SK-N-SH treated with all-trans-retinoic acid at 6 μM for 48 hours (cell line): ENCODE data around the gene PLA2R1.

Experiments used
- ATAC-seq: fragments of 200-7000 bp; cut with Tn5 transposase; 3 replicates; pipeline ENCODE4 v1.9.1; 2020; ENCODE audit warnings: mild to moderate bottlenecking, moderate library complexity
- ARNTL ChIP-seq: fragments of 450-650 bp; formaldehyde crosslinking; IDR thresholded peaks from 2 replicates; pipeline ENCODE4 v1.5.0; 2020; ENCODE audit warnings: low read depth, mild to moderate bottlenecking, moderate library complexity, borderline replicate concordance
- BACH2 ChIP-seq: fragments of 250-450 bp; sonication (Bioruptor Pico); IDR thresholded peaks from 2 replicates; pipeline ENCODE4 v1.9.0; 2021; ENCODE audit warnings: mild to moderate bottlenecking, borderline replicate concordance
- CREB5 ChIP-seq: fragments of 250-450 bp; sonication (Bioruptor Pico); IDR thresholded peaks from 2 replicates; pipeline ENCODE4 v1.5.1; 2020; ENCODE audit warnings: low read depth, mild to moderate bottlenecking, moderate library complexity
- CSDC2 ChIP-seq: fragments of 250-450 bp; sonication (Bioruptor Pico); IDR thresholded peaks from 2 replicates; pipeline ENCODE4 v1.5.0; 2020; ENCODE audit warnings: mild to moderate bottlenecking, moderate library complexity
- CSRNP3 ChIP-seq: fragments of 250-450 bp; sonication (Bioruptor Pico); IDR thresholded peaks from 2 replicates; pipeline ENCODE4 v1.5.1; 2021; ENCODE audit warnings: mild to moderate bottlenecking, moderate library complexity
- GLIS3 ChIP-seq: fragments of 250-450 bp; sonication (Bioruptor Pico); IDR thresholded peaks from 2 replicates; pipeline ENCODE4 v1.5.0; 2020; ENCODE audit warnings: mild to moderate bottlenecking, moderate library complexity
- ISL1 ChIP-seq: fragments of 250-450 bp; sonication (Bioruptor Pico); IDR thresholded peaks from 2 replicates; pipeline ENCODE4 v2.1.2; 2022; ENCODE audit warnings: mild to moderate bottlenecking, moderate library complexity
- PPARA ChIP-seq: fragments of 250-450 bp; sonication (Bioruptor Pico); IDR thresholded peaks from 2 replicates; pipeline ENCODE4 v1.5.0; 2020; ENCODE audit warnings: mild to moderate bottlenecking, borderline replicate concordance
- RARB ChIP-seq: fragments of 250-450 bp; sonication (Bioruptor Pico); IDR thresholded peaks from 2 replicates; pipeline ENCODE4 v1.8.0; 2021; ENCODE audit warnings: mild to moderate bottlenecking, moderate library complexity
- SNAI2 ChIP-seq: fragments of 250-450 bp; sonication (Bioruptor Pico); IDR thresholded peaks from 2 replicates; pipeline ENCODE4 v1.5.0; 2020; ENCODE audit warnings: mild to moderate bottlenecking, moderate library complexity
- TSHZ2 ChIP-seq: fragments of 250-450 bp; sonication (Bioruptor Pico); IDR thresholded peaks from 2 replicates; pipeline ENCODE4 v1.5.0; 2020; ENCODE audit warnings: mild to moderate bottlenecking, moderate library complexity
- ZFP3 ChIP-seq: fragments of 250-450 bp; sonication (Bioruptor Pico); IDR thresholded peaks from 2 replicates; pipeline ENCODE4 v1.5.0; 2020; ENCODE audit warnings: mild to moderate bottlenecking, moderate library complexity
- ZFP30 ChIP-seq: fragments of 450-650 bp; formaldehyde crosslinking; IDR thresholded peaks from 2 replicates; pipeline ENCODE4 v1.5.0; 2022; ENCODE audit warnings: mild to moderate bottlenecking, moderate library complexity
- ZNF565 ChIP-seq: fragments of 450-650 bp; formaldehyde crosslinking; conservative IDR thresholded peaks from 2 replicates; pipeline ENCODE4 v1.5.0; 2020; ENCODE audit warnings: low read depth, mild to moderate bottlenecking, moderate library complexity
- ZNF70 ChIP-seq: fragments of 450-650 bp; formaldehyde crosslinking; IDR thresholded peaks from 2 replicates; pipeline ENCODE4 v1.5.0; 2020; ENCODE audit warnings: mild to moderate bottlenecking, moderate library complexity
- ZNF8 ChIP-seq: fragments of 450-650 bp; formaldehyde crosslinking; IDR thresholded peaks from 2 replicates; pipeline ENCODE4 v1.5.0; 2020; ENCODE audit warnings: mild to moderate bottlenecking, moderate library complexity
- TF ChIP-seq, protein P1 (sequence below): fragments of 250-450 bp; sonication (Bioruptor Pico); IDR thresholded peaks from 2 replicates; pipeline ENCODE4 v1.8.0; 2021; ENCODE audit warnings: low read depth, mild to moderate bottlenecking, moderate library complexity, borderline replicate concordance

PLA2R1 gene

GRCh38 chr2:160045703-160046210 lies 16.7 kb downstream of the PLA2R1 start:
- ATAC-seq = no peak
- TF ChIP-seq, protein P1, sequence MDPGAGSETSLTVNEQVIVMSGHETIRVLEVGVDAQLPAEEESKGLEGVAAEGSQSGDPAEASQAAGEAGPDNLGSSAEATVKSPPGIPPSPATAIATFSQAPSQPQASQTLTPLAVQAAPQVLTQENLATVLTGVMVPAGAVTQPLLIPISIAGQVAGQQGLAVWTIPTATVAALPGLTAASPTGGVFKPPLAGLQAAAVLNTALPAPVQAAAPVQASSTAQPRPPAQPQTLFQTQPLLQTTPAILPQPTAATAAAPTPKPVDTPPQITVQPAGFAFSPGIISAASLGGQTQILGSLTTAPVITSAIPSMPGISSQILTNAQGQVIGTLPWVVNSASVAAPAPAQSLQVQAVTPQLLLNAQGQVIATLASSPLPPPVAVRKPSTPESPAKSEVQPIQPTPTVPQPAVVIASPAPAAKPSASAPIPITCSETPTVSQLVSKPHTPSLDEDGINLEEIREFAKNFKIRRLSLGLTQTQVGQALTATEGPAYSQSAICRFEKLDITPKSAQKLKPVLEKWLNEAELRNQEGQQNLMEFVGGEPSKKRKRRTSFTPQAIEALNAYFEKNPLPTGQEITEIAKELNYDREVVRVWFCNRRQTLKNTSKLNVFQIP (CRISPR knock-in tag) = no peak
- TF ChIP-seq ISL1 (CRISPR knock-in tag) = no peak
- no peak for TF ChIP-seq ZFP3
- TF ChIP-seq PPARA (CRISPR knock-in tag) = no peak
- no peak for TF ChIP-seq ZFP30 (CRISPR knock-in tag)
- TF ChIP-seq CSRNP3 (CRISPR knock-in tag) = no peak
- TF ChIP-seq ZNF565 (CRISPR knock-in tag) = no peak
- no peak for TF ChIP-seq ZNF70 (CRISPR knock-in tag)
- TF ChIP-seq, all 23 proteins: peak for 0

DNA sequence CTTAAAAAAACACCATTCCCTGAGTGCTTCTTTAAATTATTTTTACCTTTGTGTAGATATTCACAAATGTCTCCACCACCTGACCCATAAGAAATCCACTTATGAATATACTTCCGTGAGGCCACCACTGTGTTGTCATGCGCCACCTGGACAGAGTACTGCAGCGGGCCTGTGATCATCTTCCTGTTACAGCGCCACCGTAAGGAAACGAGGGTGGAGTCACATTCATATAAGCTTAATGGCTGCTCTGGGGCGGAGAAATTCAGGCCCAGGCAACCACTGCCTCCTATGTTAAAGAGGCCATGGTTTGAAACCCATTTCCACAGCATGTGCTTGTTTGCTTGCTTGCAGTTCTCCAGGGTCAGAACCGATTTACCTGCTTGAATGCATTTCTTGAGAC lies 17.7 kb downstream of the PLA2R1 start:
- TF ChIP-seq ZFP3 = no peak
- TF ChIP-seq ZNF8 (CRISPR knock-in tag) = no peak
- TF ChIP-seq ARNTL (CRISPR knock-in tag) = no peak
- TF ChIP-seq RARB (CRISPR knock-in tag) = no peak
- no peak for TF ChIP-seq TSHZ2 (CRISPR knock-in tag)
- ATAC-seq = no peak

DNA sequence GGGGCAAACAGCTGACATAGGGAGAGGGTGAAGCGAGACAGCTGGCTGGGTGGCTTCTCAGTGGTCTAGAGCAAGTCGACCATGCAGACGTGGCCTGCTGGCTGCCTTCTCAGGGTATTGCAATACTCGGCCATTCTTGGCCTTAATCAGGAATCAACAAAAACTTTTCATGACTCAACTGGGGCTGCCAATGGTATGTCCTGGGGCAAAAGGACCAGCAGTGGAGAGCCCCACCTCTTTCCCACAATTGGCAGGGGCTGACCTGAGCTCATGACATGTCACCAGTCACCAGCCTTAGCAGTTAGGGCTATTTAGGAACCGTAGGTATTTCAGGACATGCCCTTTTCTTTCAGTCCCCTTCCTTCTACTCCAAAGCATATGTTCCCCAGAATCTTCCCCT lies 19.1 kb downstream of the PLA2R1 start:
- ATAC-seq = no peak
- TF ChIP-seq CREB5 (no peak), ARNTL (CRISPR knock-in tag) (no peak), ZNF8 (CRISPR knock-in tag) (no peak), SNAI2 (CRISPR knock-in tag) (no peak), RARB (CRISPR knock-in tag) (no peak), ISL1 (CRISPR knock-in tag) (no peak), CSDC2 (CRISPR knock-in tag) (no peak), TSHZ2 (CRISPR knock-in tag) (no peak), BACH2 (CRISPR knock-in tag) (no peak), CSRNP3 (CRISPR knock-in tag) (no peak), ZNF70 (CRISPR knock-in tag) (no peak), GLIS3 (CRISPR knock-in tag) (no peak)
- TF ChIP-seq, protein P1 (CRISPR knock-in tag) = no peak
